Calu3 (cell line): ENCODE measurements around the gene DEGS2. TPM values are rescaled to one million over a fixed set of nuclear protein-coding genes. Genes with fewer than 3 reads are reported as not detected.

Experiments
- BruUV-seq: library from RNA; stranded (reverse); fragments of 400-500 nt; replicated peaks from 2 replicates; lab custom pipeline; 2021; lab: Mats Ljungman, UMichigan
- CTCF ChIA-PET: fragments of 300-600 bp; sonication (Branson Sonifier 250); formaldehyde crosslinking; loops from one replicate; lab custom pipeline; 2022; ENCODE audit warnings: antibody characterized with exemption; lab: Charles Lee
- DNase-seq: peaks from one replicate; pipeline ENCODE4 v3.0.0; 2022
- H3K27ac Mint-ChIP-seq: one replicate; pipeline ENCODE4 v1.8.0; 2022; ENCODE audit warnings: mixed read lengths; ENCODE audit not compliant: unreplicated experiment
- H3K27me3 Mint-ChIP-seq: one replicate; pipeline ENCODE4 v1.8.0; 2022; ENCODE audit warnings: mixed read lengths; ENCODE audit not compliant: unreplicated experiment
- H3K36me3 Mint-ChIP-seq: one replicate; pipeline ENCODE4 v1.8.0; 2022; ENCODE audit warnings: mild to moderate bottlenecking, moderate library complexity, mixed read lengths; ENCODE audit not compliant: insufficient read depth, unreplicated experiment
- H3K4me1 Mint-ChIP-seq: one replicate; pipeline ENCODE4 v1.8.0; 2022; ENCODE audit warnings: mild to moderate bottlenecking, low read depth, mixed read lengths; ENCODE audit not compliant: unreplicated experiment
- H3K4me3 Mint-ChIP-seq: one replicate; pipeline ENCODE4 v1.8.0; 2022; ENCODE audit warnings: mild to moderate bottlenecking, low read depth, moderate library complexity, mixed read lengths; ENCODE audit not compliant: unreplicated experiment
- H3K9me3 Mint-ChIP-seq: one replicate; pipeline ENCODE4 v1.8.0; 2022; ENCODE audit warnings: low read depth, mixed read lengths; ENCODE audit not compliant: unreplicated experiment
- CTCF ChIP-seq: fragments of 200-600 bp; IDR thresholded peaks from one replicate; pipeline ENCODE4 v1.8.0; 2022; ENCODE audit warnings: antibody characterized with exemption; ENCODE audit not compliant: unreplicated experiment
- intact Hi-C: fragments of 100-400 bp; cut with micrococcal nuclease; formaldehyde crosslinking; loops from one replicate; pipeline ENCODE4 v1.10.0; 2022; ENCODE audit not compliant: unreplicated experiment
- microRNA-seq: library from miRNA; unstranded; fragments of <30 nt; microRNA quantifications from one replicate; pipeline ENCODE4 v1.2.0, GENCODE V29; 2022
- total RNA-seq: library from RNA; stranded (reverse); gene quantifications from 2 replicates; pipeline ENCODE4 v1.2.3, GENCODE V29; 2022

The DEGS2 gene
- total RNA-seq, 1 experiment from 2014 or later, result 2.5 TPM

DNA sequence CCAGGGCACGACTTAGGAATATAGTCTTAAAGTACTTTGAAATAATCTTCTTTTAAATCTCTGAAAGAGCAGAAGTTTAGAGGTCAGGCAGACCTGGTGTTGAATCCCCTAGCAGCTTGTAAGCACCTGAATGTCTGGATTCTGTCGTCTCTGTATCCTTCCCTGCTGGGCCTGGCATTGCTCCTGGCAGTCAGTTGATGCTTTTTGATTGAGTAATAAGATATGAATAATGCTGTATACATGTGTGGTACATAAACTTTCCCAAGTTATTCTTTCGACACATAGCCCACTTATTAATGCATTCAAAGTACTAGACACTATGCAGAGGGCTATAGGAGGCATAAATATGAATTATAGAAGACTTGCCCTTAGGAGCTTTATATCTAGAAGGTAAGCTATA, 62.8 kb downstream of the DEGS2 start:
- intact Hi-C loops, result no loop called here
- Mint-ChIP-seq H3K4me1 (no peaks in the 10 kb centered on the region), H3K27ac (no peak overlapping the region), H3K9me3 (no peaks in the 10 kb centered on the region), H3K27me3 (no peaks in the 10 kb centered on the region), H3K36me3 (no peaks in the 10 kb centered on the region), H3K4me3 (no peak overlapping the region)
- CTCF ChIA-PET, result no interaction called here
- TF ChIP-seq CTCF, result no peak
- DNase-seq, result no peak
- no TSS peak for BruUV-seq

Small RNAs within 50 kb of the gene (microRNA-seq; reads per million reads assigned to microRNA genes)
- 132 reads per million, percentile 68 among the genes with 10 or more reads in this experiment for gene MIR151B
- 620 reads per million, percentile 80 among the genes with 10 or more reads in this experiment for gene MIR342

Other genes starting within 250 kb of the DEGS2 start
- 24.7 and 33.5 TPM in 2 replicates for gene EVL, start 94.2 kb downstream of the DEGS2 start, total RNA-seq
- 99.0 and 100.0 TPM in 2 replicates for gene YY1, start 79.5 kb upstream of the DEGS2 start, total RNA-seq
- gene SLC25A29, start 146.8 kb upstream of the DEGS2 start, total RNA-seq, result 68.4 and 80.1 TPM in 2 replicates
- gene SLC25A47, start 163.7 kb upstream of the DEGS2 start, total RNA-seq, result not detected in 2 replicates
- gene WDR25, start 216.8 kb upstream of the DEGS2 start, total RNA-seq, result 12.5 and 16.4 TPM in 2 replicates